GM18909 (cell line): Measurements from ENCODE around the gene SNX20.
A peak's percentile ranks its signal among the peaks of the same experiment; 100 is the strongest.

ENCODE experiments used
- ATAC-seq: cut with Tn5 transposase; IDR thresholded peaks from one replicate; pipeline ENCODE4 v1.9.1; 2021; ENCODE audit warnings: mild to moderate bottlenecking; ENCODE audit not compliant: unreplicated experiment, poor library complexity

The SNX20 gene, protein sequence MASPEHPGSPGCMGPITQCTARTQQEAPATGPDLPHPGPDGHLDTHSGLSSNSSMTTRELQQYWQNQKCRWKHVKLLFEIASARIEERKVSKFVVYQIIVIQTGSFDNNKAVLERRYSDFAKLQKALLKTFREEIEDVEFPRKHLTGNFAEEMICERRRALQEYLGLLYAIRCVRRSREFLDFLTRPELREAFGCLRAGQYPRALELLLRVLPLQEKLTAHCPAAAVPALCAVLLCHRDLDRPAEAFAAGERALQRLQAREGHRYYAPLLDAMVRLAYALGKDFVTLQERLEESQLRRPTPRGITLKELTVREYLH

DNA sequence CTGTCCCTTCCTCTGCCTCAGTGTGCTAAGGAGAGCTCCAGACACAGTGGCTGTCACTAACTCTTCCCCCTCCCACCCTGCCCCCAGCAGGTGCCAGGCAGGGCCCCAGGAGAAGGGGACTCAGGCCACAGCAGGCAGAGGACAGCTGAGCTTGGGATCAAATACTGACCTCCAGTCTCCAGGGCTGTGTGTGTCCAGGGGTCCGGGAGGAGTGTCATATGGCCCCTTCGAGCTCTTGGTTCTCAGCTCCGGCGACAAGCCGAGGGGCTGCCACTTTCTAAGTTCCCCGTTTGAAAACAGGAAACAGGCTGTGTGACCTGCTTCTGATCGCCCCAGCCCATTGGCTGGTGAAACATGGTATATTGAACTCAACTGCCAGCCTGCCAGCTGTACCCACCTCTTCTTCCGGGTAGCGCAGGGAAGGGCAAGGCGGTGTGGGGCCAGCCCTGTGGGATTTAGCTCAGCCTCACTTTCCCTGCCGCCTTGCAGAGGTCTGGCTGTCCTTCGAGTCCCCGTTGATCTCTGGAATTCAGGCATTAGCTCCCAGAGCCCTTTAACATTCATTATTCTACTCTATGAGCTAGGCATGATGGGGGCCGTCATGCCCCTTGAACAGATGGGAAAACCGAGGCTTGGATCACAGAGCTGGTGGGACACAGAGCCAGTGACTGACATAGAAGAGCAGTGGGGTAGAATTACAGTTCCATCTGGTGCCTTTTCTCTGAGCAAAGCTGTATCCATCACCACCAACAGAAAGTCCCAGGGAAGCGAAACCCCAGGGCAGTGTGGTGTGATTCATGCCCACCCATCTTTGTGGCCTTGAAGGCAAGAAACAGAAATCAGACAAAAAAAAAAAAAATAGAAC, at the start of gene SNX20:
TSS of gene SNX20 (minus strand) at position 292 of the 865 bp plus-strand sequence. CDS start 3,786 bp downstream, outside the sequence.
- ATAC-seq: peak; percentile 63

DNA sequence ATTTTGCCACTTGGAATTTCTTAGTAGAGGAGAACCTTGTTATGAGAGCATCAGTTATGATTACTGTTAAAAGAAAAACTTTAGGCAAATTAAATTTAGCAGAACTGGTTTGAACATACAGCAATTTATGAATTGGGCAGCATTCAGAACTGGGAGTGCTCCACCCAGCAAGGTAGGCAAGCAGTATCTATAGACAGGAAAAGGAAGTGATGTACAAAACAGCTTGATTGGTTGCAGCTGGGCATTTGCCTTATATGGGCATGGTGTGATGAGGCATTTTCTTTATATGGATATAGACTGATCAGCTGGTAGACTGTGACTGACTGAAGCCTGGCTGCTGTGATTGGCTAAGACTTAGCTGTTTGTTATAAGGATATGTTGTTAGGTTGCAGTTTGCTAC, 43.2 kb upstream of the SNX20 start:
- ATAC-seq: peak; percentile 42

DNA sequence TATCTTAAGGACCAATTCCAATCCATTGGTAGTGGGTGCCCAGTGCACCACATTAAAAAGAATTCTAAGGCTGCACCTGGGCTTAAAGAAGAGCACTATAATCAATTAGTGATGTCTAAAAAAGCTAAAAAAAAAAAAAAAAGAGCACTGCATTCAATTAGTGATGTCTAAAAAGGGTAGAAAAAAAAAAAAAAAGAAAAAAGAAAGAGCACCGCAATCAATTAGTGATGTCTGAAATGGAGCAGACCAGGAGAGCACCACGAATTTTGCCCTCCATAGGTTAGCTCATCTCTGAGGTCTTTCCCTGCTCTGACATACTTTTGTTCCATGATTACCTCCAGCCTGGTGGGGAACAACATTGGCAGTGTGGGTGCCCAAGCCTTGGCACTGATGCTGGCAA, 41.8 kb upstream of the SNX20 start:
- no peak for ATAC-seq

DNA sequence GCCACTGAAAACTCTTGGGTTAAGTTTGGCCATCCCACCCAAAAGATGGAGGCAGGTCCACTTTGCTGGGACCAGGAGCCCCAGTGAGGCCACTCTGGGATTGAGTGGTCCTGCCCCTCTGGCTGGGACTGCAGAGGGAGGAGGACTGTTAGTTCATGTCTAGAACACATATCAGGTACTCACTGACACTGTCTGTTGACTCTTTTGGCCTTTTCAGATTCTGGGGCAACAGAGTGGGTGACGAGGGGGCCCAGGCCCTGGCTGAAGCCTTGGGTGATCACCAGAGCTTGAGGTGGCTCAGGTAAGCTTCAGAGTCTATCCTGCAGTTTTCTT, 41.3 kb upstream of the SNX20 start:
- no peak for ATAC-seq

DNA sequence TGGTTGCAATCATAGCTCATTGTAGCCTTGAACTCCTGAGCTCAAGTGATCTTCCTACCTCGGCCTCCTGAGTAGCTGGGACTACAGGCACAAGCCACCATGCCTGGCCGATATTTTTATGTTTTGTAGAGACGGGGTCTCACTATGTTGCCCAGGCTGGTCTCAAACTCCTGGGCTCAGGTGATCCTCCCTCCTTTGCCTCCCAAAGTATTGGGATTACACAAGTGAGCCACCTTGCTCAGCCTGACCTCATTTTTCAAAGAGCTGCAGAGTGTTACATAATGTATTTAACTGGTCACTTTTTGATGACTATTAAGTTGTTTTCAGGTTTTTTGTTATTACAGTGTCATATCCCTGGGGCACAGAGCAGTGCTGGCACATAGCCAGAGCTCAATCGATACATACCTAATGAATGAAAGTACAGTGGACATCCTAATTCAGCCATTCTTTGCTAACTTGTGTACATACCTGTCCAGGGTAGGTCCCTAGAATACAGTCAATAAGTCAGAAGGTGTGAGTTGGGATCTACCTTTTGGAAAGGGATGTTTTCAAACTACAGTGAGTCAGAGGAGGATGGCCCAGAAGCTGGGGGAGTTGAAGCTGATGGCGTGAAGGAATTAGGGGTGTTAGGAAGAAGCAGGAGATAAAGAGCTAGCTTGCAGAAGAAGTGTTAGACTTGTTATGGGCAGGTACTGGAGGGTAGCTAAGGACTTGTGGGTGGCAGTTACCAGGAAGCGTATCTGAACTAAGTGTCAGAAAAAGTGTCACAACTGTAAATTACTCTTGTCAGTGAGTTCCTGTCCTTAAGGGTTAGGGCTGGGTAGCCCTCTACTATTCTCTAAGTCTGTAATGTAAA, 40.7 kb upstream of the SNX20 start:
- ATAC-seq: no peak

DNA sequence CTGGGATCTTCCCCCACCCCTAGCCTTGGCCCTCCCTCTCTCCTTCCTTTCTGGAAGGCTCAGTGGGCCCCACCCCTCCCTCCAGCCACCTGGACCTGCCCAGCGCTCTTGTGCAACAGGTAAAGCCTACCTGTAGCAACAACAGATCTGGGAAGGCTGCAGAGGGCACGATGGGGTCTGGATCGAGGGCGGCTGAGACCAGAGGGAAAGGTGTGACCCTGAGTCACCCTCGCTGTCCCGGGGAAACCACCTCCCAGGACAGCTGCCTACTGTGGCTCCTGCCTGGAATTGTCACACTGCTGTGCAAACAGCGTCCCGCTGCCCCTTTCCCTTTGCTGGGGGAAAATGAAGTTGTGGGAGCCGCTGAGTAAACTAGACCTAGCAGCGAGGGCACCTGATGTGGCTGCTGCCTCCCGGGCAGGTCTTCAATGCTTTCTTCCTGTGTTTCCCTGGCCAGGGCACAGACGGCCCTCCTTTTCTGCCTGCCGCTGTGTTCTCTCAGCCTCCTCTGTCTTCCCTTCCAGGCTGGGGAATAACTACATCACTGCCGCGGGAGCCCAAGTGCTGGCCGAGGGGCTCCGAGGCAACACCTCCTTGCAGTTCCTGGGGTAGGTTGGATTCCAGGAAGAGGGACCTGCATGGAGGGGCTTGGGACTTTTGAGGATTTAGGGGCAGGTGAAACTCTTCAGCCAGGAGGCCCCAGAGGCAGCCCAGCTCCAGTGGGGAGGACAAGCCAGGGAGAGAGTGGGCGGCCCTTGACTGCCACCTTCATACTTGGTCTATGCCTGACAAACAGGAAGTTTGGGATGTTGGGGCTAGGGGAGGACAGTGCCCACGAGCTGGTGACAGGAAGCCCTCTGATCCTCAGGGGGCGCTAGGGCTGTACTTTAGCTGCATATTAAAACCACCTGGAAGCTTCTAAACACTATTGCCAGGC, 38.6 kb upstream of the SNX20 start:
- no peak for ATAC-seq

DNA sequence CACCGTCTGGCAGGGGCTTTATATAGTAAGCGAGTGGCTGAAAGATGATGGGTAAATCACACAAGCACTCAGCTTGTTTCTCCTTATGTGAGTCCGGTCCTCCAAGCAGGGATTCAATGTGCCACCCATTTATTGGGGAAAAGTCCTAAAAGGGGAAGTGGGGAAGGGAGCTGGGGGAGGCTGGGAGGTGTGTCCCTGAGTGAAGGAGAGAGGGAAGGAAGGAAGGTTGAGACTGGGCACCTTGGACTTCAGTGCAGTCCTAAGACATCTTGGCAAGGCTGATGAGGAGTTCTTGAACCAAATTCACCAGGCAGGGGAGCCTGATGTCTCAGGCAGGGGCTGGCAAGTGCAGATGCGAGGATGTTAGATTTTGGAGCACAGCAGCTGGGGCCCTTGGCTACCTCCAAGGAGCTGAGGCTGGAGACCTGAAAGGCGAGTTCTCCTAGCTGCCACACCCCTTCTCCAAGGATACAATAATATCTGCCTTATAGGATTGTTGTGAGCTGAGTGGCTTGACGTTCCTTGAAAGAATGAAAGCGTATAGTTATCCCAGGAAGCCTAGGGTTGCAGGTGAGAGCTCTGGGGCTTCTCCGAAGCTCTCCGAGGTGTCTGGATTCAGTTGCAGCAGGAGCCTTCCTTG, 37.8 kb upstream of the SNX20 start:
- ATAC-seq: no peak

DNA sequence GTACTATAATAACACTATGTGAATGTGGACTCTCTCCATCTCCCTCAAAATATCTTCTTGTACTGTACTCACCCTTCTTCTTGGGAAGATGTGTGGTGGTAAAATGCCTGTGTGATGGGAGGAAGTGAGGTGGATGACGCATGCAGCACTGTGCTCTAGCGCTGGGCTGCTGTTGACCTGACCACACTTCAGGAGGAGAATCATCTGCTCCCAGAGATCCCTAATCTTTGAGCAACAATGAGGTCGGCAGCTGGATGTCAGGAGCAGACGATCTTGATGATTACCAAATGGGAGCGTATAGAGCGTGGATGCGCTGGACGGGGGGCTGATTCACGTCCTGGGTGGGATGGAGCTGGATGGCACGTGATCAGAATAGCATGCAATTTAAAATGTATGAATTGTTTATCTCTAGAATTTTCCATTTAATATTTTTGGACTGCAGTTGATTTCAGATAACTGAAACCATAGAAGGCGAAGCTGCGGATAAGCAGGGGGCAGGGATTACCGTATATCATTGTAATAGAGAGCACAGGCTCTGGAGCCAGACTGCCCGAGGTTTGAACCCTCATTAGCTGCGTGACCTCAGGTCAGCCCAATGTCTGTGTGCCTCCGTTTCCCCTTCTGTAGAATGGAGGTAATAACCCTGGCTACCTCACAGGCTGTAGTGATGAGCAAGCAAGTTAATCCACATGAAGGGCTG, 37.1 kb upstream of the SNX20 start:
- no peak for ATAC-seq

DNA sequence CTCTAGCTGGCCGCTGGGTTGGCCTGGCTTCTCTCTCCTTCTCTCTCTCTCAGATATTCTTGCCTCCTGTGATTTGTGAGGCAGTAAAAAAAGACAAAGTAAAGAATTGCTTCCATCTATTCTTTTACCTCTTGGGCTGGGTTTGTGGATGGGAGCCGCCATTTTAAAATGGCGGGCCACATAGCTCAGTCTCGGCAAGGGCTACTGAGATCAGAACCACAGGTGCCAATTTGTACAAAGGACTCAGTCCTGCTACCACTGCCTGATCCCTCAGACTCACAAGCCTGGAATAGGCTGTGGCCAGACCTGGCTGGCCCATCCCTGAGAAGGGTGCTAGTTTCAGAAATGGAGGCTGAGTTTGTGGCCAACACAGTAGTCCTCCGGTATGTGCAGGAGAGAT, 36.4 kb upstream of the SNX20 start:
- no peak for ATAC-seq

DNA sequence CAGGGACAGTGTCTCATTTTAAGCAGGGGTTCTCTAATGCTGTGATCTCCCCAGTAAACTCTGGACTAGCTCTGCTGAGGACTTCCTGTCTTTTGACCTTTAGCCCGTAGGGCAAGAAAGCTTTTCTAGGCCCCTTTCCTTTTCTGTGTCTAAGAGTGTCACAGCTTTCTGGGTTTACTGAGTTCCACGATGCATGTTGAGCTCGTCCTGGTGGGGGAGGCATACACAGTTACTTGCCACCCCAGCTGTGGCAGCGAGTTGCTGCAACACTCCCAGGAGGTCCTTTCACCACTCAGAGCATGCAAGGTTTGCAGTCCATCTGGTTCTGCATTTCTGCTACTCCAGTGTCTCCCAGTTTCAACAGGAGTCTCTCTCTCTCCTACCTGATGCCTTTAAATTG, 36.0 kb upstream of the SNX20 start:
- ATAC-seq: no peak

DNA sequence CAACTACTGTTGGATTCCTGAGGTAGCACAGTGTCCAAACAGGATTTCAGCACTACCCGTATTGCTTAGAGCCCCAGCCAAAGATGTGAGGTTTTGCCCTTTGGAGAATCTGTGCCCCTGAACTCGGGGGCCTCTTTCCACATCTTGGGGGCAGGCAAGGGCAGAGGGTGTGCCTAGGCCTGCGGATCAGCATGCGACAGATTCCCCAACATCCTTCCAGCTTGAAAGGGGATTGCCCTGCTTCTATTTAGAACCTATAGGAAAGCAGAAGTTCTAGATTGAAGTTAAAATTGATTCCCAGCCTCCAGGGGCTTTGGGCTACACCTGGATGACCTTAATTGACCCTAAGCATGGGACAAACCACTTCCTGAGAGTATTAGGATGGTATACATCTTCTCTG, 31.8 kb upstream of the SNX20 start:
- no peak for ATAC-seq

DNA sequence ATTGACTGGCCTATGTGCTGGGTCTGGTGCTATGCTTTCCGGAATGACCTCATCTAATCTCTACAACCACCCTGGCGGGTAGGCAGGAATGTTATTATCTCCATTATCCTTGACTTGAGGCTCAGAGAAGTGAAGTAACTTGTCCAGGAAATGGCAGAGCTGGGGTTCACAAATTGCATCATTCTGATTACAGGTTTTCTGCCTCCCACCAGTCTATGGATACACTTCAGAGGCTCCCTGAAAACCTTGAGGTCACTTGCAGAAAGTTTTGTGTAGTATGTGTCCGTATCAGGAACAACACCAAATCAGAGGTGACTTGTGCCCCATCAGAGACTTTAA, 31.4 kb upstream of the SNX20 start:
- ATAC-seq: no peak

DNA sequence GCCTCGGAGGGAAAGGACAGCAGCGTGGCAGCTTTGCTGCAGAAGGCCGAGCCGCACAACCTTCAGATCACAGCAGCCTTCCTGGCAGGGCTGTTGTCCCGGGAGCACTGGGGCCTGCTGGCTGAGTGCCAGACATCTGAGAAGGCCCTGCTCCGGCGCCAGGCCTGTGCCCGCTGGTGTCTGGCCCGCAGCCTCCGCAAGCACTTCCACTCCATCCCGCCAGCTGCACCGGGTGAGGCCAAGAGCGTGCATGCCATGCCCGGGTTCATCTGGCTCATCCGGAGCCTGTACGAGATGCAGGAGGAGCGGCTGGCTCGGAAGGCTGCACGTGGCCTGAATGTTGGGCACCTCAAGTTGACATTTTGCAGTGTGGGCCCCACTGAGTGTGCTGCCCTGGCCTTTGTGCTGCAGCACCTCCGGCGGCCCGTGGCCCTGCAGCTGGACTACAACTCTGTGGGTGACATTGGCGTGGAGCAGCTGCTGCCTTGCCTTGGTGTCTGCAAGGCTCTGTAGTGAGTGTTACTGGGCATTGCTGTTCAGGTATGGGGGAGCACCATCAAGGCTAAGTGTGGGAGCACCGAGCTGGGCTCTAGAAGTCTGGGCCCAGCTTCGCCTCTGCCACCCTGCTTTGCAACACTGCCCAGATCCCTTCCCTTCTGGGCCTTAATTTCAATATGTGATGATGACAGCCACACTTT, 30.9 kb upstream of the SNX20 start:
- no peak for ATAC-seq

DNA sequence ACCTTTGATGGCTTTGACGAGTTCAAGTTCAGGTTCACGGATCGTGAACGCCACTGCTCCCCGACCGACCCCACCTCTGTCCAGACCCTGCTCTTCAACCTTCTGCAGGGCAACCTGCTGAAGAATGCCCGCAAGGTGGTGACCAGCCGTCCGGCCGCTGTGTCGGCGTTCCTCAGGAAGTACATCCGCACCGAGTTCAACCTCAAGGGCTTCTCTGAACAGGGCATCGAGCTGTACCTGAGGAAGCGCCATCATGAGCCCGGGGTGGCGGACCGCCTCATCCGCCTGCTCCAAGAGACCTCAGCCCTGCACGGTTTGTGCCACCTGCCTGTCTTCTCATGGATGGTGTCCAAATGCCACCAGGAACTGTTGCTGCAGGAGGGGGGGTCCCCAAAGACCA, 29.9 kb upstream of the SNX20 start:
- ATAC-seq: no peak

DNA sequence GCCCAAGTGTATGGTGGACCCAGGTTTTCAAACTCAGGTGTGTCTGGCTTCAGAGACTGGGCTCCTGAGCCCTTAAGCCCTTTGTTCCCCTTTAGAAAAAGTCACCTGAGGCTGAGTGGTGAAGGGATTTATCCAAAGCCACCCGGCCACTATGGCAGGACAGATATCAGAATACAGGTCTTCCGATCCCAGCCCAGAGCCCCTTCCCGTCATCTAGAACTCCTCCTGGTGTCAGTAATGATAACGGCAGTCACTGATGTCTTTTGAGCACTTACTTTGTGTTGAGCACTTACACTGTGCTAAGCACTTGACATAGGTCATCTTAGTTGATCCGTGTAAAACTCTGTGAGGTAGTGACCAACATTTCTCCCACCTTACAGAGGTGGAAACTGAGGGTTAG, 28.9 kb upstream of the SNX20 start:
- no peak for ATAC-seq

DNA sequence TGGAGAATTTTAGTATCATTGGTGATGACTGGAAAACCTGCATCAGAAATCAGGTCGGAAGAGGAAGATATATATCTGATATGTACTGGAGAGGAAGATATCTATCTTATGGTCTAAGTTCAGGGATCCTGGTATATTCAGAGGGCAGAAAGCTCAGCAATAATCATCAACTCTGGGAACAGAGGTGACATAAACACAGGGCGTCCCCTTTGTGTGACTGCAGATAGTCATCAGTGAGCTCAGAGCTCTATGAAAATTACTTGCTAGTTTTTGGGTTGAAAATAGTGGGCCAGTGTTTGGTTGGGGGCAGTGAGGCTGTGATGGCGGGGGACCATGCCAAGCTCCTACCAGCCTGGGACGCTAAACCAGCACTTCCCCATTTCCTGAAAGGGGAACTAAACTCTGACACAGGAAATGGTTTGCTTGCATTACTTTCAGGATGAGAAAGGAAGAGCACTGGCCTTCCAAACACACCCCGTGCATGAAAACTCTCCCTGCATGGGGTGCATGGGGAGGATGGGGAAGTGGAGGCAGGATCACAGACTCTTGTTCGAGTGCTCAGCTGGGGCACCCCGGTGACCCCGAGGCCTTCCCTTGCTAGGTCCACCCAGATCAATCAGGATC, 28.1 kb upstream of the SNX20 start:
- ATAC-seq: no peak

DNA sequence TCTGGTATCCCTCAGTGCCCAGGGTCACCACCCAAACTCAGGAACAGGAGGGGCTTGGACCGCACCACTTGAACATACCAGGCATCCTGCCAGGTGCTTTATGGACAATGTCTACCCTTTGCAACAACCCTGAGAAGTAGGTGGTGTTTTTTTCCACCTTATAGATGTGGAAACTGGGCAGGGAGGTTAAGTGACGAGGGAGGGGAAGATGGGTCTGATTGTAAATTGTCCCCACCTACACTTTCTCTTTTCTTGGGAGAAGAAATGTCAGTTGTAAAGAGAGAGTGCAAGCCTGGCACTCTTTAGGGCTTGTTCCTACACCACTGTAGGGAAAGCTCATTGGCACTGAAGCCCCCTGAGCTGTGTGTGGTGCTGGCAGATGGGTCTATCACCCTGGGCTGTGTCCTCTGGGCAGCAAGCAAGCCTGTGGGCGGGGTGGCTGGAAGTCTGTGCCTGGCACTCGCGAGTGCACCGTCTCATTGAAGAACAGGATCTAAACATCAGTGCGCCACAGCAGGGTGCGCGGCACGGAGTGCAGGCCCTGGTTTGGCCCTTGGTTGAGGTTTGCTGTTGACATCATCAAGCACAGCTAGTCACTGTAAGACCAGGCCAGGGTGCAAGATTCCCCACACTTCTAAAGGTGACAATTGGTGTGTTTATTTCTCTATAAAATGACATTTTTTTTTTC, 27.4 kb upstream of the SNX20 start:
- ATAC-seq: no peak
